Karpas-422 (cell line): ENCODE measurements around the gene MRAP. TPM values are rescaled to one million over a fixed set of nuclear protein-coding genes. Genes with fewer than 3 reads are reported as not detected.

Source experiments
- DNase-seq: peaks from one replicate; pipeline ENCODE4 v3.0.0-alpha.2; 2015
- H2AFZ ChIP-seq: fragments of 200-600 bp; sonication (generic); 2 replicates; pipeline ENCODE4 v1.6.1; 2014; ENCODE audit warnings: antibody characterized with exemption, low read length, mixed read lengths
- H3K27ac ChIP-seq: fragments of 200-600 bp; sonication (generic); 2 replicates; pipeline ENCODE4 v1.5.1; 2014; ENCODE audit warnings: mild to moderate bottlenecking, low read length, moderate library complexity
- H3K27me3 ChIP-seq: fragments of 200-600 bp; sonication (generic); 2 replicates; pipeline ENCODE4 v1.6.1; 2014; ENCODE audit warnings: low read length, mixed read lengths
- H3K36me3 ChIP-seq: fragments of 200-600 bp; sonication (generic); 2 replicates; pipeline ENCODE4 v1.6.1; 2014; ENCODE audit warnings: low read length, mixed read lengths; ENCODE audit not compliant: insufficient read depth
- H3K4me1 ChIP-seq: fragments of 200-600 bp; sonication (generic); 2 replicates; pipeline ENCODE4 v1.6.1; 2014; ENCODE audit warnings: mild to moderate bottlenecking, low read length, mixed read lengths
- H3K4me2 ChIP-seq: fragments of 200-600 bp; sonication (generic); 2 replicates; pipeline ENCODE4 v1.6.1; 2014; ENCODE audit warnings: low read length, low read depth, mild to moderate bottlenecking; ENCODE audit not compliant: poor library complexity, severe bottlenecking
- H3K4me3 ChIP-seq: fragments of 200-600 bp; sonication (generic); 2 replicates; pipeline ENCODE4 v1.5.1; 2014; ENCODE audit warnings: mild to moderate bottlenecking, antibody characterized with exemption, low read length, mixed read lengths
- H3K79me2 ChIP-seq: fragments of 200-600 bp; sonication (generic); 2 replicates; pipeline ENCODE4 v1.6.1; 2014; ENCODE audit warnings: mild to moderate bottlenecking, low read length, mixed read lengths
- H3K9ac ChIP-seq: fragments of 200-600 bp; sonication (generic); 2 replicates; pipeline ENCODE4 v1.6.0; 2014; ENCODE audit warnings: low read length
- H3K9me2 ChIP-seq: fragments of 200-600 bp; sonication (generic), shearing (Covaris generic); replicated peaks from 2 replicates; pipeline ENCODE4 v1.6.0; 2014; ENCODE audit warnings: mild to moderate bottlenecking, low read length, moderate library complexity; ENCODE audit not compliant: insufficient read depth
- H3K9me3 ChIP-seq: fragments of 300-700, 200-600 bp; sonication (generic); 2 replicates; pipeline ENCODE4 v1.6.1; 2014; ENCODE audit warnings: low read length, mixed read lengths
- H4K20me1 ChIP-seq: fragments of 200-600 bp; sonication (generic); 2 replicates; pipeline ENCODE4 v1.6.1; 2014; ENCODE audit warnings: mild to moderate bottlenecking, antibody characterized with exemption, low read length, low read depth; ENCODE audit not compliant: insufficient read depth
- total RNA-seq: library from RNA; depleted of rRNA; stranded (reverse); fragments of >200 nt; shearing (Covaris generic); gene quantifications from 2 replicates; pipeline ENCODE4 v1.2.3, GENCODE V29; 2014; ENCODE audit warnings: low replicate concordance

The MRAP gene
- total RNA-seq, 1 experiment from 2014 or later = not detected

- no peak overlapping the region for H2AFZ ChIP-seq
- H3K36me3 ChIP-seq = peaks cover 87% of the 10 kb centered on the region
- no peak overlapping the region for H3K4me2 ChIP-seq
- H3K79me2 ChIP-seq = peaks cover 17% of the 10 kb centered on the region
- no peak overlapping the region for H3K27ac ChIP-seq
- no peak for DNase-seq
- no peaks in the 10 kb centered on the region for H4K20me1 ChIP-seq
- H3K27me3 ChIP-seq = no peaks in the 10 kb centered on the region
- H3K4me3 ChIP-seq = no peak overlapping the region
- no peak overlapping the region for H3K9ac ChIP-seq
- H3K4me1 ChIP-seq = peaks cover 5% of the 10 kb centered on the region
- H3K9me3 ChIP-seq = peaks cover 16% of the 10 kb centered on the region
- H3K9me2 ChIP-seq = no peaks in the 10 kb centered on the region
Observed at GRCh38 chr21:32349333-32349944, 50.8 kb downstream of the MRAP start.

GRCh38 chr21:32350211-32350980, 51.7 kb downstream of the MRAP start:
- no peak overlapping the region for H3K4me3 ChIP-seq
- H3K9me3 ChIP-seq = peaks cover 6% of the 10 kb centered on the region
- H3K36me3 ChIP-seq = peaks cover 87% of the 10 kb centered on the region
- H3K4me2 ChIP-seq = no peak overlapping the region
- peaks cover 14% of the 10 kb centered on the region for H3K79me2 ChIP-seq
- H4K20me1 ChIP-seq = no peaks in the 10 kb centered on the region
- DNase-seq = no peak
- no peaks in the 10 kb centered on the region for H3K27me3 ChIP-seq
- no peak overlapping the region for H2AFZ ChIP-seq
- no peak overlapping the region for H3K9ac ChIP-seq
- H3K27ac ChIP-seq = no peak overlapping the region
- no peaks in the 10 kb centered on the region for H3K9me2 ChIP-seq
- peaks cover 5% of the 10 kb centered on the region for H3K4me1 ChIP-seq

GRCh38 chr21:32350981-32351380, 52.3 kb downstream of the MRAP start:
- Histone ChIP-seq H3K4me3 (no peak overlapping the region), H3K27ac (no peak overlapping the region), H3K9ac (no peak overlapping the region), H3K9me3 (peaks cover 2% of the 10 kb centered on the region; the same call in 1 of the 2 replicates), H2AFZ (no peak overlapping the region), H3K4me1 (peaks cover 5% of the 10 kb centered on the region), H3K4me2 (no peak overlapping the region), H4K20me1 (no peaks in the 10 kb centered on the region), H3K36me3 (peaks cover 87% of the 10 kb centered on the region), H3K9me2 (no peaks in the 10 kb centered on the region), H3K27me3 (no peaks in the 10 kb centered on the region), H3K79me2 (peaks cover 8% of the 10 kb centered on the region; the same call in 1 of the 2 replicates)
- DNase-seq = no peak

- no peak for DNase-seq
- no peaks in the 10 kb centered on the region for H3K9me2 ChIP-seq
- H3K9ac ChIP-seq = no peak overlapping the region
- 0 out of 2 replicates have a peak, but pooled peaks cover 6% of the 10 kb centered on the region for H3K79me2 ChIP-seq
- H4K20me1 ChIP-seq = no peaks in the 10 kb centered on the region
- H3K4me3 ChIP-seq = no peak overlapping the region
- peaks cover 87% of the 10 kb centered on the region for H3K36me3 ChIP-seq
- no peaks in the 10 kb centered on the region for H3K27me3 ChIP-seq
- H3K4me1 ChIP-seq = peaks cover 2% of the 10 kb centered on the region
- no peaks in the 10 kb centered on the region; the same call in 1 of the 2 replicates for H3K9me3 ChIP-seq
- H3K4me2 ChIP-seq = no peak overlapping the region
- no peak overlapping the region for H2AFZ ChIP-seq
- H3K27ac ChIP-seq = no peak overlapping the region
Observed at GRCh38 chr21:32351428-32351827, 52.8 kb downstream of the MRAP start.

GRCh38 chr21:32352526-32352925, 53.9 kb downstream of the MRAP start:
- H4K20me1 ChIP-seq = no peaks in the 10 kb centered on the region
- no peak overlapping the region for H3K27ac ChIP-seq
- H3K9me3 ChIP-seq = no peaks in the 10 kb centered on the region
- no peaks in the 10 kb centered on the region for H3K4me1 ChIP-seq
- H3K4me3 ChIP-seq = no peak overlapping the region
- no peaks in the 10 kb centered on the region for H3K27me3 ChIP-seq
- H3K9me2 ChIP-seq = no peaks in the 10 kb centered on the region
- no peak overlapping the region for H3K4me2 ChIP-seq
- H3K9ac ChIP-seq = no peak overlapping the region
- no peak for DNase-seq
- peaks cover 85% of the 10 kb centered on the region for H3K36me3 ChIP-seq
- no peak overlapping the region for H2AFZ ChIP-seq
- 0 out of 2 replicates have a peak, but pooled peaks cover 5% of the 10 kb centered on the region for H3K79me2 ChIP-seq

GRCh38 chr21:32353002-32353711, 54.5 kb downstream of the MRAP start:
- DNase-seq = no peak
- H3K27me3 ChIP-seq = no peaks in the 10 kb centered on the region
- H3K27ac ChIP-seq = no peak overlapping the region
- 0 out of 2 replicates have a peak, but pooled peaks cover 4% of the 10 kb centered on the region for H3K79me2 ChIP-seq
- H3K4me2 ChIP-seq = no peak overlapping the region
- no peak overlapping the region for H2AFZ ChIP-seq
- H3K36me3 ChIP-seq = peaks cover 83% of the 10 kb centered on the region
- H3K9me2 ChIP-seq = no peaks in the 10 kb centered on the region
- no peaks in the 10 kb centered on the region for H3K9me3 ChIP-seq
- H3K4me1 ChIP-seq = no peaks in the 10 kb centered on the region
- H3K9ac ChIP-seq = no peak overlapping the region
- H4K20me1 ChIP-seq = no peaks in the 10 kb centered on the region
- H3K4me3 ChIP-seq = no peak overlapping the region

GRCh38 chr21:32356874-32357395, 58.3 kb downstream of the MRAP start:
- Histone ChIP-seq H3K4me2 (no peak overlapping the region), H3K27me3 (no peaks in the 10 kb centered on the region), H2AFZ (no peak overlapping the region), H4K20me1 (no peaks in the 10 kb centered on the region), H3K79me2 (no peaks in the 10 kb centered on the region), H3K9ac (no peak overlapping the region), H3K9me2 (no peaks in the 10 kb centered on the region), H3K4me1 (no peaks in the 10 kb centered on the region), H3K27ac (no peak overlapping the region), H3K9me3 (no peaks in the 10 kb centered on the region), H3K36me3 (peaks cover 82% of the 10 kb centered on the region), H3K4me3 (no peak overlapping the region)
- DNase-seq = no peak
